Activated CD4-positive, alpha-beta memory T cell treated with anti-CD3 and anti-CD28 coated beads for 36 hours (primary cell): ENCODE results near the gene CPXM1. TPM values are rescaled to one million over a fixed set of nuclear protein-coding genes. Genes with fewer than 3 reads are reported as not detected.

Experiments
- CTCF ChIA-PET: fragments of 350-600 bp; sonication (Branson Sonifier 250); formaldehyde crosslinking; loops from one replicate; lab custom pipeline; 2021; ENCODE audit warnings: antibody characterized with exemption, inconsistent platforms; lab: Charles Lee
- POLR2A ChIA-PET: fragments of 350-600 bp; sonication (Branson Sonifier 250); formaldehyde crosslinking; loops from one replicate; lab custom pipeline; 2021; ENCODE audit warnings: antibody characterized with exemption; lab: Charles Lee
- DNase-seq: peaks from one replicate; pipeline ENCODE4 v3.0.0-alpha.2; 2020
- H3K27ac Mint-ChIP-seq: one replicate; pipeline ENCODE4 v1.8.0; 2021; ENCODE audit warnings: mixed read lengths
- H3K27me3 Mint-ChIP-seq: one replicate; pipeline ENCODE4 v1.8.0; 2021; ENCODE audit warnings: mixed read lengths
- H3K36me3 Mint-ChIP-seq: one replicate; pipeline ENCODE4 v1.8.0; 2021; ENCODE audit warnings: mixed read lengths
- H3K4me1 Mint-ChIP-seq: one replicate; pipeline ENCODE4 v1.8.0; 2021; ENCODE audit warnings: low read depth, mixed read lengths
- H3K4me3 Mint-ChIP-seq: one replicate; pipeline ENCODE4 v1.8.0; 2021; ENCODE audit warnings: mild to moderate bottlenecking, mixed read lengths
- H3K9me3 Mint-ChIP-seq: one replicate; pipeline ENCODE4 v1.8.0; 2021; ENCODE audit warnings: mixed read lengths
- intact Hi-C: fragments of 100-400 bp; cut with micrococcal nuclease; formaldehyde crosslinking; loops from one replicate; pipeline ENCODE4 v1.15.1; 2023
- total RNA-seq, 2 experiments: library from RNA; stranded (reverse); gene quantifications; one replicate each; pipeline ENCODE4 v1.2.3, GENCODE V29; 2021

Gene CPXM1
- total RNA-seq, result 1 to 10 TPM; 2.3 to 2.9 TPM

- peak within 1 kb of the TSS; percentile 49 for H3K27ac Mint-ChIP-seq
- ChIA-PET POLR2A (no interaction called here), CTCF (interaction anchor here (1.4 kb wide), 2 partner anchors 48 to 51 kb away, joined by 4 read pairs; no protein-coding TSS in a partner anchor)
- H3K36me3 Mint-ChIP-seq, result no peaks in the 10 kb centered on the region
- peak within 1 kb of the TSS; percentile 90 for H3K4me3 Mint-ChIP-seq
- H3K9me3 Mint-ChIP-seq, result no peaks in the 10 kb centered on the region
- intact Hi-C loops, result no loop called here
- H3K4me1 Mint-ChIP-seq, result peaks cover 16% of the 10 kb centered on the region
- peaks cover 59% of the 10 kb centered on the region for H3K27me3 Mint-ChIP-seq
- DNase-seq, result peak; percentile 36
Observed at GRCh38 chr20:2800521-2801285, at the start of gene CPXM1. Gene CPXM1, minus strand, starts transcription at chr20:2800627. Its CDS starts 55 bp downstream, at chr20:2800572.

- H3K4me3 Mint-ChIP-seq, result no peak overlapping the region
- H3K9me3 Mint-ChIP-seq, result no peaks in the 10 kb centered on the region
- H3K4me1 Mint-ChIP-seq, result peaks cover 33% of the 10 kb centered on the region
- intact Hi-C loops, result loop anchor here (1.0 to 2.0 kb wide), 2 partner anchors 135 to 161 kb away; no protein-coding TSS in a partner anchor
- H3K36me3 Mint-ChIP-seq, result peaks cover 2% of the 10 kb centered on the region
- H3K27me3 Mint-ChIP-seq, result no peaks in the 10 kb centered on the region
- CTCF ChIA-PET, result interaction anchor here (1.1 kb wide), 1 partner anchor 151 kb away, joined by 6 read pairs; no protein-coding TSS in a partner anchor
- no peak overlapping the region for H3K27ac Mint-ChIP-seq
- no peak for DNase-seq
- POLR2A ChIA-PET, result no interaction called here
Observed at GRCh38 chr20:2849529-2849928, 49.1 kb upstream of the CPXM1 start.

GRCh38 chr20:2847802-2848201, 47.4 kb upstream of the CPXM1 start:
- no peak overlapping the region for H3K4me3 Mint-ChIP-seq
- no peaks in the 10 kb centered on the region for H3K9me3 Mint-ChIP-seq
- ChIA-PET CTCF (no interaction called here), POLR2A (no interaction called here)
- no peak overlapping the region for H3K27ac Mint-ChIP-seq
- H3K27me3 Mint-ChIP-seq, result no peaks in the 10 kb centered on the region
- peaks cover 2% of the 10 kb centered on the region for H3K36me3 Mint-ChIP-seq
- H3K4me1 Mint-ChIP-seq, result peaks cover 45% of the 10 kb centered on the region
- DNase-seq, result no peak
- intact Hi-C loops, result loop anchor here (2.0 kb wide), 1 partner anchor 159 kb away; no protein-coding TSS in a partner anchor

- intact Hi-C loops, result no loop called here
- Mint-ChIP-seq H3K4me3 (no peak overlapping the region), H3K4me1 (peaks cover 36% of the 10 kb centered on the region), H3K9me3 (no peaks in the 10 kb centered on the region), H3K27ac (no peak overlapping the region), H3K36me3 (peaks cover 2% of the 10 kb centered on the region), H3K27me3 (no peaks in the 10 kb centered on the region)
- ChIA-PET CTCF (no interaction called here), POLR2A (no interaction called here)
- DNase-seq, result no peak
Observed at GRCh38 chr20:2846698-2847097, 46.3 kb upstream of the CPXM1 start.

- no peak overlapping the region for H3K4me3 Mint-ChIP-seq
- peak overlapping the region; percentile 5 for H3K27ac Mint-ChIP-seq
- POLR2A ChIA-PET, result no interaction called here
- CTCF ChIA-PET, result no interaction called here
- peak; percentile 39 for DNase-seq
- H3K4me1 Mint-ChIP-seq, result peaks cover 38% of the 10 kb centered on the region
- H3K36me3 Mint-ChIP-seq, result peaks cover 2% of the 10 kb centered on the region
- intact Hi-C loops, result no loop called here
- no peaks in the 10 kb centered on the region for H3K9me3 Mint-ChIP-seq
- no peaks in the 10 kb centered on the region for H3K27me3 Mint-ChIP-seq
Observed at GRCh38 chr20:2845607-2846006, 45.2 kb upstream of the CPXM1 start.

GRCh38 chr20:2840967-2841531, 40.6 kb upstream of the CPXM1 start:
- POLR2A ChIA-PET, result interaction anchor here (0.8 to 2.2 kb wide), 2 partner anchors 9 to 11 kb away, joined by 3 to 4 read pairs; no protein-coding TSS in a partner anchor
- DNase-seq, result peak; percentile 65
- peaks cover 40% of the 10 kb centered on the region for H3K4me1 Mint-ChIP-seq
- intact Hi-C loops, result loop anchor here (1.0 kb wide), 1 partner anchor 31 kb away; no protein-coding TSS in a partner anchor
- H3K27me3 Mint-ChIP-seq, result no peaks in the 10 kb centered on the region
- H3K36me3 Mint-ChIP-seq, result no peaks in the 10 kb centered on the region
- CTCF ChIA-PET, result interaction anchor here (0.9 to 1.0 kb wide), 2 partner anchors 88 to 160 kb away, joined by 3 read pairs; no protein-coding TSS in a partner anchor
- no peaks in the 10 kb centered on the region for H3K9me3 Mint-ChIP-seq
- peak overlapping the region; percentile 84 for H3K4me3 Mint-ChIP-seq
- H3K27ac Mint-ChIP-seq, result peak overlapping the region; percentile 81

- no peaks in the 10 kb centered on the region for H3K27me3 Mint-ChIP-seq
- CTCF ChIA-PET, result interaction anchor here (1.0 kb wide), 1 partner anchor 87 kb away, joined by 3 read pairs; no protein-coding TSS in a partner anchor
- peaks cover 36% of the 10 kb centered on the region for H3K4me1 Mint-ChIP-seq
- peak; percentile 92 for DNase-seq
- peak within 1 kb of the TSS; percentile 84 for H3K4me3 Mint-ChIP-seq
- no peaks in the 10 kb centered on the region for H3K9me3 Mint-ChIP-seq
- POLR2A ChIA-PET, result interaction anchor here (0.7 to 2.2 kb wide), 4 partner anchors 8 to 146 kb away, joined by 3 to 4 read pairs (median 4); partner anchors contain the start of gene PTPRA
- peak within 1 kb of the TSS; percentile 85 for H3K27ac Mint-ChIP-seq
- intact Hi-C loops, result loop anchor here (1.0 kb wide), 1 partner anchor 32 kb away; no protein-coding TSS in a partner anchor
- H3K36me3 Mint-ChIP-seq, result peaks cover under 1% of the 10 kb centered on the region
Observed at GRCh38 chr20:2840138-2840966, 39.9 kb upstream of the CPXM1 start, which contains the start of the genes PCED1A and VPS16. Gene PCED1A, minus strand, starts transcription at chr20:2840655. Its CDS starts 743 bp downstream, at chr20:2839912. Gene VPS16, plus strand, starts transcription at chr20:2840745. Its CDS starts 30 bp downstream, at chr20:2840775.

GRCh38 chr20:2839732-2840137, 39.3 kb upstream of the CPXM1 start:
- H3K27me3 Mint-ChIP-seq, result no peaks in the 10 kb centered on the region
- H3K36me3 Mint-ChIP-seq, result peaks cover 7% of the 10 kb centered on the region
- ChIA-PET POLR2A (interaction anchor here (0.7 to 2.2 kb wide), 3 partner anchors 7 to 147 kb away, joined by 3 to 4 read pairs (median 4); partner anchors contain the start of gene PTPRA), CTCF (no interaction called here)
- H3K9me3 Mint-ChIP-seq, result no peaks in the 10 kb centered on the region
- intact Hi-C loops, result loop anchor here (1.0 kb wide), 1 partner anchor 33 kb away; no protein-coding TSS in a partner anchor
- H3K27ac Mint-ChIP-seq, result peak overlapping the region; percentile 59
- peak overlapping the region; percentile 60 for H3K4me3 Mint-ChIP-seq
- DNase-seq, result no peak
- H3K4me1 Mint-ChIP-seq, result peaks cover 31% of the 10 kb centered on the region

GRCh38 chr20:2838847-2839671, 38.6 kb upstream of the CPXM1 start:
- H3K36me3 Mint-ChIP-seq, result peaks cover 12% of the 10 kb centered on the region
- H3K4me1 Mint-ChIP-seq, result peaks cover 24% of the 10 kb centered on the region
- no peaks in the 10 kb centered on the region for H3K9me3 Mint-ChIP-seq
- H3K27ac Mint-ChIP-seq, result peak overlapping the region; percentile 59
- intact Hi-C loops, result no loop called here
- ChIA-PET POLR2A (interaction anchor here (2.2 kb wide), 1 partner anchor 7 kb away, joined by 4 read pairs; no protein-coding TSS in a partner anchor), CTCF (interaction anchor here (0.6 kb wide), 1 partner anchor 165 kb away, joined by 3 read pairs; no protein-coding TSS in a partner anchor)
- DNase-seq, result no peak
- H3K4me3 Mint-ChIP-seq, result peak overlapping the region; percentile 60
- H3K27me3 Mint-ChIP-seq, result no peaks in the 10 kb centered on the region

- Mint-ChIP-seq H3K4me1 (peaks cover 17% of the 10 kb centered on the region), H3K27me3 (no peaks in the 10 kb centered on the region), H3K4me3 (no peak overlapping the region), H3K9me3 (no peaks in the 10 kb centered on the region), H3K36me3 (peaks cover 12% of the 10 kb centered on the region), H3K27ac (no peak overlapping the region)
- intact Hi-C loops, result no loop called here
- ChIA-PET CTCF (interaction anchor here (0.6 kb wide), 1 partner anchor 165 kb away, joined by 3 read pairs; no protein-coding TSS in a partner anchor), POLR2A (interaction anchor here (0.5 kb wide), 1 partner anchor 39 kb away, joined by 3 read pairs; no protein-coding TSS in a partner anchor)
- no peak for DNase-seq
Observed at GRCh38 chr20:2838170-2838797, 37.9 kb upstream of the CPXM1 start.
